HG03439 (cell line): ENCODE results near the gene SPECC1L.
"Not testable (repeated sequence)": the region's sequence is repeated elsewhere in the genome, so short reads cannot be mapped to it uniquely, and the experiment has no call there.

ENCODE experiments used
- ATAC-seq: cut with Tn5 transposase; IDR thresholded peaks from one replicate; pipeline ENCODE4 v1.9.1; 2021; ENCODE audit warnings: mild to moderate bottlenecking, moderate library complexity; ENCODE audit not compliant: unreplicated experiment

Gene SPECC1L

DNA sequence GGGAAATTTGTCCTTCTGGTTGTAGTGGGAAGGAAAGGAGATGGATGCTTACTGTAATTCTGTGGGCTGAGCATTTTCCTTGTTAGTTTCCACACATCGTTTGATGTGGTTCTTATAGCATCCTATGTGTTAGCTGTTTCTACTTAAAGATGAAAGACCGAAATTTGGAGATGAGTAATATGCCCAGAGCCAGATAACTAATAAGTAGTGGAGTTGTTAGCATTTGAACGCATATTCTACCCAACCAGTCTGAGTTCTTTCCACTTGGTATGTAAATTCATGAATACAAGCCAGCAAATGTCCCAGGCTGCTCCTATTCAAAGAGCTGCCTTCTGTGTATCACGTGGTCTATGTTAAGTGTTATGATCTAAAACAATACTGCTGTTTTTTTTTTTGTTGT, 14.6 kb downstream of the SPECC1L start:
- no peak for ATAC-seq

DNA sequence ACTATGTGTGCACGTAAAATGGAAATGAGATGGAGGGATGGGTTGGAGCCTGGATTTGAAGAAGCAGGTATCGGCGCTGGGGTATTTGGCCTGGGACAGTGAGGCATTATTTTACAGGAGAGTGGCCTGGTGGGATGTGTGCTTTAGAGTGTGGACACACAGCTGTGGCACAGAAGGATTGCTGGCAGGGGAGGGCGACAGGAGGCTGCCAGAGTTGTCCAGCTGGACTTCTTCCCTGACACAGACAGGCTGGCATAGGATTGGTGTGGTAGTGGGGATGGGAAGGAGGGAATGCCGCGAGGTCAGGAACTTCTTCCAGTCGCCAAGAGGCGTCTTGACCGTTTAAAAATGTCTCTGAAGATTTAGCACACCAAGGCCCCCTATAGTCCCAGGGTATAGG, 16.6 kb downstream of the SPECC1L start:
- ATAC-seq: not testable (repeated sequence)

DNA sequence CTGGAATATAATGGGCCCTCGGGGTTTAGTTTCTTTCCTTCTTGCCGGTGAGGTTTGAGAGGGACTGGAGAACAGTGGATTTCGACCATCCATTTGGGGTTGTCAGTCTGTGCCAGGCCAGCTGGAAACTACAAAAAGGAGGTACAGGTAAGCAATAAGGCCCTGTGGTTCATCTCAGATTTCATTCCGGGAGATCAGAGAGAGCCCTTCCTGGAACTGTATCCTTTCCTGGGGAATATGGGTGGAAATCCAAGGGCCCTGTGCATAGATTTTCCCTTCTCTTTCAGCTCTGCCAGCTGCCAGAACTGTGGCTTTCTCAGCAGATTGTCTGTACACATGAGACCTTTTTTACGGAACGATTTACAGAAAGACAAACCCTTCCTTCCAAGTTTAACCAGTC, 17.2 kb downstream of the SPECC1L start:
- not testable (repeated sequence) for ATAC-seq

DNA sequence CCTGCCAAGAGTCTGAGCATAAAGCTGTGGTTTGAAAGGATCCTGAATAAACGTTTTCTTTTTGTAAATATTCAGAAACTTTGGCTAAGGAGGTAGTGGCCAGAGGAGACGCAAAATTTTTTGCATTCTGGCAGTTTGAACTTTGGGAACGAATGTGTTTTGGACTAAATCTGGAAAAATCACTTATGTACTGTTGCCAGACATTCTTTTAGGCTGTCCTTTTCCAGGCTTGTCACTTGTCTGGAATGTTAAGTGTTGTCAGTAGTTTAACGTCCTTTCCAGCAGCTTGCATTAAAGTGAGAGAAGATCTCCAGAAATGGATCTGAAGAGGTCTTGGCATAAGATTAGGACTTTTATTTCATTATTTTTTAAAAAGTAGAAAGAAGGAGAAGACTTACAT, 18.5 kb downstream of the SPECC1L start:
- no peak for ATAC-seq

DNA sequence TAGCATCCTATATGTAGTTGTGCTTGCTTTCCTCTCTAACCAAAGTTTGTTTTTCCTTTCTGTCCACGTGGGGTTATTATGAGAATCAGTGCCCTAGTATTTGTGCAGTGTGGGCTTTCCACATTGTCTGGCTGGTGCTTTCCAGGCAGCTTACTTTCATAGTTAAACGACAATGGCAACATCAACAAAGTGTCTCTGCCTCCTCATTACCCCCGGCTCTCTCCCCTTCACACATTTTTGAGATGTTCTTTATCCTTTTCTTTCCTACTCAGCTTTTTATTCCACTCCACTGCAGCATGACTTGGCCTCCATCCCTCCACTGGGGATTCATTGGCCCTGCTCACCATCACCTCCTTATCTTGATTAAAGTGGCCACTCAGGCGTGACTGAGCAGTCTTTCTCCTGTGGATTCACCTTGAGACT, 19.1 kb downstream of the SPECC1L start:
- no peak for ATAC-seq

DNA sequence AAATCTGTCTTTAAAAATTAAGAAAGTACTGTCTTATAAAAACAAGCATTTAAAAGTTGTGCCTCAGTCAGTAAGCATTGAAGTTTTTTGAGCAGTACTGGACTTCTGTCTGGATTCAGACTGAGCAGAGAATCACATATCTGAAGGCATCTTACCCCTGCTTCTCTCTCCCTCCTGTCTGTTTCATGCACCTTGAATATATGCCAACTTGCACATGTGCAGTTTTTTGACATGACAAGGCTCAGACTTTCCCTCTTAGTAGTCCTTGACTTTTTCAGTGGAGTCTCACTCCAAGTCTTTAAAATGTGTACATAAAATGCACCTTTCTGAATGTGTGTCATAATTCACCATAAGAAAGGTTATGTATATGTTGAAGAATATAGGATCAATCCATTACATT, 19.8 kb downstream of the SPECC1L start:
- no peak for ATAC-seq

DNA sequence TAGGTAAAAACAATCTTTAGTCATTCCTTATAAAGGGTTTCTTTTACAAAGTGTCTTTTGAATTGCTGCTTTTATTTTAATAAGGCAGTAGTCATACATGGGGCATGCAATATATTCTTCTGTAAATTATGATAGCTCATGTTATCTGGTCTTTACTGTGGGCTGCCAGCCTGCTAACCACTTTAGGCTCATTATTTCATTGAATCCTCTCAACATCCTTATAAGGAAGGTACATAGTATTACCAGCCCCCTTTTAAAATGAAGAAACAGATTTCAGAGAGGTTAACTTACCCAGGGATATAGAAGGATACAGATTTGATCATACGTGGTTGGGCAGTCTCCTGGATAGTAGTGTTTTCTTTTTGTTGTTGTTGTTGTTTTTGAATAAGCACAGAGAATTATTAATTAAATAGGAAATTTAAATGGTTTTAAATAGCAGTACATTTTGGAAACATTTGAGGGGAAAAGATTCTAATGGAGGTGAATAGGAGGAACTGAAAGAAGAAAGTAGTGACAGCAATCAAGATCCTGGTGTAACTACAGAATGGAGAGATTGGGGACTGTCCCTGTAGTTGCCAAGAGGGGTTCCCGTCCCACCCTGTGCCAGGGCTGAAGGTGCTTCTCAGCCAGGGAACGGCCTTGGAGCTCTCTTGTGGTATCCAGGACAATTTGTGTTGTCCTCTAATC, 21.0 kb downstream of the SPECC1L start:
- no peak for ATAC-seq

DNA sequence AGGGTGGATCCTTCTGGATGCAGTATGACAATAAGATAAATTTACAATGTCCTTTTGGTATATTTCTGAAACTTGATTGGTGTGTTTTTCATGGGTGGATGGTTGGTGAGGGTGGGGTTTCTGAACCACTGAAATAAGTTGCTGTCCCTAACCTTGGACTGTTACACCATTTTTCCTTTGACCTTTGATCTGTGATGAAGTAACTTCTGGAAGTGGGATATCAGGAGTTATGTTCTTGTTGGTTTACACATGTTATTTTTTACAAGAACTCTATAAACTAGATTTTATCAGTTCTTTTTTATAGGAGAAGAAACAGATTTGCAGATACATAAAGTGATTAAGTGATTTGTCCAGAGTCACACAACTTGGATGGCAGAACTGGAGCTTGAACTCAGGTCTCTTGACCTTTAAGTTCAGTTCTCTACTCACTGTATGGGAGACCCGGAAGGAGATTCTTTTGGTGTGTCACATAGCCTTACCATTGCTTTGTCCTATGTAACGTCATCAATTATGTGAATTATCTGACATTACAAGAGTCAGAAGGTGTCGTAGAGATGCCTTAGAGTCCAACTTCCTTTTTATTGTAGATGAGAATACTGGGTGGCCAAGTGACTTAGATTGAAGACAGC, 21.7 kb downstream of the SPECC1L start:
- not testable (repeated sequence) for ATAC-seq

DNA sequence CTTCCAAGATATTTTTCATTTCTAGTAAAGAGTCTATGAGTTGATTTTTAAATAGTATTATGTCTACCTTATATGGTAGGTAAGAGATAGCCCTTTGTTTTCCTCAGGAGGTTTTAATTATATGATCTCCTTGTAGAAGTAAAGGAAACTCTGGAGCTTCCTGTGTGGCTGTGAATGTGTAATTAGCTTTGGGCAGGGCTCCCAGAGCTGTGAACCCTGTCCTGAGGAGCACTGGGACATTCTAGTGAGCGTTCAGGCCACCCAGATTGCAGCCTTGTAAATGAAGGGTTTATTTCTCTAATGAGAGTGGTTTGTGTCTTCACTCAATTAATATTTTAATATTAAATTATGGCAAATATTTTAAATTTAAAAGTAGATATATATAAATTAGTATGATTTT, 24.3 kb downstream of the SPECC1L start:
- not testable (repeated sequence) for ATAC-seq

DNA sequence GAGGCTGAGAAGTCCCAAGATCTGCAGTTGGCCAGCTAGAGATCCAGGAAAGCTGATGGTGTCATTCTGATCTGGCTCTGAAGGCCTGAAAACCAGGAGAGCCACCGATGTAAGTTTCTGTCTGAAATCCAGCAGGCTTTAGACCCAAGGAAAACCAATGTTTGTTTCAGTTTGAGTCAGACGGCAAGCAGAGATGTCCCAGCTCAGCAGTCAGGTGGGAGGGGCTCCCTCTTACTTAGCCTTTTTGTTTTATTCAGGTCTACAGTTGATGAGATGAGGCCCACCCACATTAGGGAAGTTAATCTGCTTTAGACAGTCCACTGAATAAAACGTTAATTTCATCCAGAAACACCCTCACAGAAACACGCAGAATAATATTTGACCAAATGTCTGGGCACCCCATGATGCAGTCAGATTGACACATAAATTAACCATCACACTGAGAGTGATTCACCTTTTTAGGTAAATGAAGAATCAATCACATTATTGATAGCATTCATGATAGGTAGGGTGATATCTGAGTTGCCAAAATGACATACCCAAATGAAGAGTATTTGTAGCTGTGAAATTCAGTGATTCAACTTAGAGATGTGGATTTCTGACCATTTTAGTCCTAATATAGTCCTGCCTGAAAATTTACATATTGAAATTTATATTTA, 28.0 kb downstream of the SPECC1L start:
- not testable (repeated sequence) for ATAC-seq

DNA sequence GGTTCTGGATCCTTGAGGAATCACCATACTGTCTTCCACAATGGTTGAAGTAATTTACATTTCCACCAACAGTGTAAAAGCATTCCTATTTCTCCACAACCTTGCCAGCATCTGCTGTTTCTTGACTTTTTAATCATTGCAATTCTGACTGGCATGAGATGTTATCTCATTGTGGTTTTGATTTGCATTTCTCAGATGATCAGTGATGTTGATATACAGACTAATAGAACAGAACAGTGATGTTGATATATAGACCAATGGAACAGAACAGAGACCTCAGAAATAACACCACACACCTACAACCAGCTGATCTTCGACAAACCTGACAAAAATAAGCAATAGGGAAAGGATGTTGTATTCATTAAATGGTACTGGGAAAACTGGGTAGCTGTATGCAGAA, 29.9 kb downstream of the SPECC1L start:
- not testable (repeated sequence) for ATAC-seq

DNA sequence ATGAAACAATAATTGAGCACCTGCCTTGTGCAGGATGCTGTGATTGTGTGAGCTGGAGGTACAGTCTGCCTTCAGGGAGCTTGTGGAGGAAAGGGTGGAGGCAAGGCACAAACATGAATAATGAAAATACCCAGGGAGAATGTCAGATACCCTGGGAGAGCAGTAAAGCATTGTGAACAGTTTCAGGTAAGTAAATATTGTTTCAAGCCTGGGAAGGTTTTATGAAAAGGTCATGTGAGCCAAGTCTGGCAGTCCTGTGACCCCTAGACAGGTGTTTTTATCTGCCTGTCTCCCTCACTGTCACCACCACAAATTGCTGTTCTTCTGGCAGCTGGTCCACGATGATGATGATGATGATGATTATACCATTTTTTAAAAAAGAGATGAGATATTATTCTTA, 32.0 kb downstream of the SPECC1L start:
- ATAC-seq: no peak

DNA sequence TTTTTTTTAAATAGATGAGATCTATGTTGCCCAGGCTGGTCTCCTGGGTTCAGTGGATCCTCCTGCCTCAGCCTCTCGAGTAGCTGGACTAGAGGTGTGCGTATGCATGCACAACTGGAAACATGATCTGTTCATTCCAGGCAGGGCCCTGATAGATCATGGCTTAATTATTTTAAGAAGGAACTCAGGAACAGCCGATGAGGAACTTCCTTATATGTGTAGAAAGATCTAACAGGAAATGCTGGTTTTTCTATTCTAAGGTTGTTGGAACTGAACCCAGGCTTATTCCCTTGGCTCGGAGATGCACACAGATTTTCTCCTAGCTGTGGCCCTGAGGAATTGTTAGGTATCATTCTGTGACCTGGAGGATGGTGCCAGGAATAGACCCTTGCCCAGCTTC, 32.4 kb downstream of the SPECC1L start:
- ATAC-seq: no peak

DNA sequence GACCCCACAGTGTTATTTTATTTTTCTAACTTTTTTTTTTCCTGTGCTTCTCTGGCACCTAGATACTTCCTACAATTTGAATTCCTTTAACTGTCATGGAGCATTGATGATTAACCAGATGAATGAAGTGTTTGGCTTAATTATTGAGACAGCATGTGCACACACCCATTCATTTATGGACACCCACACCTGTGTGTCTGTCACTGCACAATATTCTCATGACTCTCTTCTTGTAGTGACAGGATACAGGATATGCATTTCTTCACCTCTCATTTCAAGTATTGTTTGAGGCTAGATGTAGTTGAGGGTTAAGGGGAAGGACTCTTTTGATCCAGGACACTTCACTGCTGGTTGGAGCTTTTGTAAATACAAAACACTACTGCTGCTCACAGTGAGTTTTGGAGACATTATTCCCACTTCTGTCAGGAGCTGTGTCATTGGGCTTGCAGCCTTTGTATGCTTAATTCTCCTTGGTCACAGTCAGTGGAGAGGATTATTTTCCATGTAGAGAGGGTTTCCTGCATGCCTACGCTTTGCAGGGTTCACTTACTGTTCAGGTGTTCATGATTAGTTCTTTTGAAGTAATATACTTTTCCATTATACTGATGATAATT, 33.5 kb downstream of the SPECC1L start:
- ATAC-seq: no peak

DNA sequence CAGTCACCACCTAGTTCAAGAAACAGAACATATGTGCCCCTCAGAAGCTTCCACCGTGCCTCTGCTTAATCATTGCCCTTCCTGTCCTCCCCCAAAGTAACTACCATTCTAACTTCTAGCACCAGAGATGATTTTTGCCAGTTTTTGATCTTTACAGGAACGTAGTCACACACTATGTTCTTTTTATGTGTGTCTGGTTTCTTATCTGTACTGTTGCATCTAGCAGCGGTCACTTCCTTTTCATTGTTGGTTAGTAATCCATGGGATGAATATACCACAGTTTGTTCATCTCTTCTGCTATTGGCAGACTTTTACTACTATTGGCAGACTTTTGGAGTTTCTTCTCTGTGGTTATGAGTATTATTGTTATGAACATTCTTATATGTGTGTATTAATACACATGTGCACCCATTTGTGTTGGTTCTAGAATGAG, 34.6 kb downstream of the SPECC1L start:
- ATAC-seq: no peak

DNA sequence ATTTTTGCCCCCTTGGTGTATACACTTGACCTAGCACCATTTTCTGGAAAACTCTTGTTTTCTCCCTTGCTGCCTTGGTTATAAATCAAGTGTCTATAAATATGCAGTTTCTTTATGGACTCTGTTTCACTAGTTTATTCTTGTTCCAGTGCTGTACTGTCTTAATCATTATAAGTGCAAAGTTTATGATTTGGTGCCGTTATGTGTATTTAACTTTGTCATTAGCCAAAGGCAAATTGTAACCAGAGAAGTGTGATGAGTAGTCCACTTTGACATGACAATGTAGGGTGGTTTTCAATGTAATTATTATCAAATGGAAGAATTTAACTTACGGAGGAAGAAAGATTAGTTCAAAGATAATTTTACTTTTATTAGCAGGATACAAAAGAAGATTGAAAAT, 40.3 kb downstream of the SPECC1L start:
- no peak for ATAC-seq

DNA sequence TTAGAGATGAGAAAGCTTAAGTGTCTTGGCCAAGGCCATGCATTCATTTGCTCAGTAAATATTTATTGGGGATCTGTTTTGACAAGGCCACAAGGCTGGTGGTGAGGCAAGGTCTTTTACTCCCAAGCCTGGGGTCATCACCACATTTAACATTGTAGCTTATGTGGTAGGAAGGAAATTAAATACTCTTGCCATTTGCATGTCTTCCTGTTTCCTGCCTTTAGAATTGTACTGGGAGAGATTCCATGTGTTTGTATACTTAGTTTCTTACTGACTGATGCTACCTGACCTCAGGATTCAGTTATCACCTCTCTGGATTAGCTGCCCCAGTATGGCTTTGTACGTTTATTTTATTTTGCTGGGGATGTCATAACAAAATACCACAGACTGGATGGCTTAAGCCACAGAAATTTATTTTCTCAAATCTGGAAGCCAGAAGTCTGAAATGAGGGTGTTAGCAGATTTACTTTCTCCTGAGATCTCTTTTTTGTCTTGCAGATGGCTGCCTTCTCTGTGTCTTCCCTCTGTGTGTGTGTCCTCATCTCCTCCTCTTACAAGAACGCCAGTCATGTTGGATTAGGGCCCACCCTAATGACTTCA, 44.8 kb downstream of the SPECC1L start:
- no peak for ATAC-seq

DNA sequence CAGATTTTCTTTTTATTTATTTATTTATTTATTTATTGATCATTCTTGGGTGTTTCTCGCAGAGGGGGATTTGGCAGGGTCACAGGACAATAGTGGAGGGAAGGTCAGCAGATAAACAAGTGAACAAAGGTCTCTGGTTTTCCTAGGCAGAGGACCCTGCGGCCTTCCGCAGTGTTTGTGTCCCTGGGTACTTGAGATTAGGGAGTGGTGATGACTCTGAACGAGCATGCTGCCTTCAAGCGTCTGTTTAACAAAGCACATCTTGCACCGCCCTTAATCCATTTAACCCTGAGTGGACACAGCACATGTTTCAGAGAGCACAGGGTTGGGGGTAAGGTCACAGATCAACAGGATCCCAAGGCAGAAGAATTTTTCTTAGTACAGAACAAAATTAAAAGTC, 45.6 kb downstream of the SPECC1L start:
- not testable (repeated sequence) for ATAC-seq

DNA sequence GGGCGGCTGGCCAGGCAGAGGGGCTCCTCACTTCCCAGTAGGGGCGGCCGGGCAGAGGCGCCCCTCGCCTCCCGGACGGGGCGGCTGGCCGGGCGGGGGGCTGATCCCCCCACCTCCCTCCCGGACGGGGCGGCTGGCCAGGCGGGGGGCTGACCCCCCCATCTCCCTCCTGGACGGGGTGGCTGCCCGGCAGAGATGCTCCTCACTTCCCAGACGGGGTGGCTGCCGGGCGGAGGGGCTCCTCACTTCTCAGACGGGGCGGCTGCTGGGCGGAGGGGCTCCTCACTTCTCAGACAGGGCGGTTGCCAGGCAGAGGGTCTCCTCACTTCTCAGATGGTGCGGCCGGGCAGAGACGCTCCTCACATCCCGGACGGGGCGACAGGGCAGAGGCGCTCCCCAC, 46.9 kb downstream of the SPECC1L start:
- ATAC-seq: not testable (repeated sequence)

DNA sequence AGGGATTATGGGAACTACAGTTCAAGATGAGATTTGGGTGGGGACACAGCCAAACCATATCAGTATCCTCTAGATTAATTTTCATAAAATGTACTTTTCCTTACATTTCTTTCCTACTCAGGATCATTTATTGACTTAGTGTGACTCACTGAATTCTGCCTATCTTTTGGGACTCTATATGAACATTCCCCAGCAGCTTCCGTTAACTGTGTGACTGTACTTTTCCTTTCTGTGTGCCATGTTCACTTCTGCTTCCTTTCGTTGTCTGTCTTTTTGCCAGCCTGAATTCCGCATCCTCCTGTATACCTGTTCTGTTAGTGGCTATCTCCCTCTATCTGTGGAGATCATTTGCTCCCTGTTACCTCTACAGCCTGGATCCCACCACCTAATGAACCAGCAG, 48.8 kb downstream of the SPECC1L start:
- no peak for ATAC-seq

DNA sequence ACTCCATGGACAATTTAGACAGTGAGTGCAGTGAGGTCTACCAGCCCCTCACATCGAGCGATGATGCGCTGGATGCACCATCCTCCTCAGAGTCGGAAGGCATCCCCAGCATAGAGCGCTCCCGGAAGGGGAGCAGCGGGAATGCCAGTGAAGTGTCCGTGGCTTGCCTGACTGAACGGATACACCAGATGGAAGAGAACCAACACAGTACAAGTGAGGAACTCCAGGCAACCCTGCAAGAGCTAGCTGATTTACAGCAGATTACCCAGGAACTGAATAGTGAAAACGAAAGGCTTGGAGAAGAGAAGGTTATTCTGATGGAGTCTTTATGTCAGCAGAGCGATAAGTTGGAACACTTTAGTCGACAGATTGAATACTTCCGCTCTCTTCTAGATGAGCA, 51.4 kb downstream of the SPECC1L start:
- no peak for ATAC-seq
